Neural crest cell (in vitro differentiated cells): ENCODE results near the gene POLR3E. TPM values are rescaled to one million over a fixed set of nuclear protein-coding genes. Genes with fewer than 3 reads are reported as not detected.

Experiments used
- DNase-seq: peaks from one replicate; pipeline ENCODE4 v3.0.0; 2021; ENCODE audit warnings: low read depth, mixed read lengths, low spot score
- H3K27ac Mint-ChIP-seq: one replicate; pipeline ENCODE4 v1.8.0; 2021; ENCODE audit warnings: mild to moderate bottlenecking, mixed read lengths; ENCODE audit not compliant: unreplicated experiment
- H3K27me3 Mint-ChIP-seq: 2 replicates; pipeline ENCODE4 v1.8.0; 2021; ENCODE audit warnings: low read depth, mild to moderate bottlenecking, mixed read lengths
- H3K36me3 Mint-ChIP-seq: 2 replicates; pipeline ENCODE4 v1.8.0; 2021; ENCODE audit warnings: low read depth, mild to moderate bottlenecking, mixed read lengths
- H3K4me1 Mint-ChIP-seq: 2 replicates; pipeline ENCODE4 v1.8.0; 2021; ENCODE audit warnings: mixed read lengths
- H3K4me3 Mint-ChIP-seq: one replicate; pipeline ENCODE4 v1.8.0; 2021; ENCODE audit warnings: mild to moderate bottlenecking, mixed read lengths
- H3K9me3 Mint-ChIP-seq: 2 replicates; pipeline ENCODE4 v1.8.0; 2021; ENCODE audit warnings: mixed read lengths
- total RNA-seq: library from RNA; stranded (reverse); gene quantifications from 2 replicates; pipeline ENCODE4 v1.2.1, GENCODE V29; 2021
- TF ChIP-seq, protein P1 (sequence below): fragments of 200-600 bp; sonication (generic); conservative IDR thresholded peaks from 2 replicates; pipeline ENCODE4 v1.5.0; 2021; ENCODE audit warnings: antibody characterized with exemption, mild to moderate bottlenecking

Gene POLR3E
- total RNA-seq, 1 donor from 2014 or later: 73.5 TPM

DNA sequence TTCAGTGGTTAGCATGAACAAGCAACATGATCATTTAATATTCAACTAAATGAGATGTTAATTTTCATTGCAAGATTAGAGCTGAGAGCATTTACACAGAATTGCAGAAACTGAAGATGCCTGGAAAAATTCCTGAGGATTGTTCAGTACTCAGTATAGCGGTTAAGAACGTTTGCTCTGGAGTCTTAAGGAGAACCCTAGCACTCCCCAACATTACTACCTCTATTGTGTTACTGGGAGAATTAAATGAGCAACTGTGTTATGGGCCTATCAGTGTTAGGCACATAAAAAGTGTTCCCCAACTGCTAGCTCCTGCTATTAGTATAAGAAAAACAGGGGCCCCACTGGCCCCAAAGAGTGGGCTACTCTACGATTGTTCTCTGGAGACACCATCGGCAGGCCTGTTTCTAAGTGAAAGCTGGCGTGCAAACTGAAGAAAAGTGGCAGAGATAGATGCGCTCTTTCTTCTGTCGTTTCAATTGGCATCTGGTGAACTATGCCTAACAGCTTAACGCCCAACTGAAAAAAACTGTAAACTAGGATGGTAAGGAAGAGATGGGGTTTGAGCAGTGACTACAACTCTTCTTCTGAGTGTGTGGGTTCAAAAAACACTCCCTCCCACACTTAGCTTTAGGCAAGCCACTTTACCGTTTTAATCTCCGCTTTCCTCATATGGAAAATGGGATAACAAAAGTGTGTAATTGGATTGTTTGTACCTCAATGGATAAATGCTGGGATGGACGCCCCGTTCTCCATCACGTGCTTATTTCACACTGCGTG, 75.9 kb downstream of the POLR3E start:
- H3K27me3 Mint-ChIP-seq: peaks cover 34% of the 10 kb centered on the region
- TF ChIP-seq, protein P1, sequence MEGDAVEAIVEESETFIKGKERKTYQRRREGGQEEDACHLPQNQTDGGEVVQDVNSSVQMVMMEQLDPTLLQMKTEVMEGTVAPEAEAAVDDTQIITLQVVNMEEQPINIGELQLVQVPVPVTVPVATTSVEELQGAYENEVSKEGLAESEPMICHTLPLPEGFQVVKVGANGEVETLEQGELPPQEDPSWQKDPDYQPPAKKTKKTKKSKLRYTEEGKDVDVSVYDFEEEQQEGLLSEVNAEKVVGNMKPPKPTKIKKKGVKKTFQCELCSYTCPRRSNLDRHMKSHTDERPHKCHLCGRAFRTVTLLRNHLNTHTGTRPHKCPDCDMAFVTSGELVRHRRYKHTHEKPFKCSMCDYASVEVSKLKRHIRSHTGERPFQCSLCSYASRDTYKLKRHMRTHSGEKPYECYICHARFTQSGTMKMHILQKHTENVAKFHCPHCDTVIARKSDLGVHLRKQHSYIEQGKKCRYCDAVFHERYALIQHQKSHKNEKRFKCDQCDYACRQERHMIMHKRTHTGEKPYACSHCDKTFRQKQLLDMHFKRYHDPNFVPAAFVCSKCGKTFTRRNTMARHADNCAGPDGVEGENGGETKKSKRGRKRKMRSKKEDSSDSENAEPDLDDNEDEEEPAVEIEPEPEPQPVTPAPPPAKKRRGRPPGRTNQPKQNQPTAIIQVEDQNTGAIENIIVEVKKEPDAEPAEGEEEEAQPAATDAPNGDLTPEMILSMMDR: no peak
- no peaks in the 10 kb centered on the region for H3K36me3 Mint-ChIP-seq
- peak overlapping the region; percentile 67 for H3K27ac Mint-ChIP-seq
- no peak for DNase-seq
- peak overlapping the region; percentile 91 for H3K4me3 Mint-ChIP-seq
- H3K9me3 Mint-ChIP-seq: no peaks in the 10 kb centered on the region
- peaks cover 36% of the 10 kb centered on the region for H3K4me1 Mint-ChIP-seq

DNA sequence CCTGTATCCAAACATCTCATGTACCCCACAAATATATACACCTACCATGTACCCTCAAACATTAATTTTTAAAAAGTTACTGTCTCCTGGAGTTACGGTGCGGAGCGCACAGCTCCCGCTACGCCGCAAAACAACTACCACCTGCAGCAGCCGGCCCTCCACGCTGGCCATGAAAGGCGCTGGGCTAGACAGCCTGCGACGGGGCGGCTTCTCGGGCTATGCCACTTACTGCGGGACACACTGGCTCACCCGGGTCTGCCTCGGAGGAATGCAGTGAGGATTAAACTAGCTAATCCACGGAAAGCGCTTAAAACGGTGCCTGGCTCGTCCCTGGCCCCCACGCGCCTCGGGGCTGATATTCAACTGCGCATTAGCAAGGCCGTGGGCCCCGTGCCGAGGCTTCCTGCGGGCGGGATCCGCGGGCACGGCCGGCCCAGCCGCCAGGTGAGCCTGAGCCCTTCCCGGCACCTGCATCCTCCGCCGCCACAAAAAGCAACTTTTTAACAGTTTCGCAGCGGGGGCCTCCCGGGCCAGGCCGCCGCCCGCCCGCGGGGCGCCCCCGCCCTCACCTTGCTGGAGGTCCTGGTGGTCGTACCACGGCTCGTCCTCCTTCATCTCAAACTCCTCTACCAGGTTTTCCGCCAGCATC, 76.6 kb downstream of the POLR3E start:
- TF ChIP-seq, protein P1: no peak
- H3K27ac Mint-ChIP-seq: peak overlapping the region; percentile 67
- DNase-seq: peak; percentile 7
- H3K4me3 Mint-ChIP-seq: peak overlapping the region; percentile 91
- no peaks in the 10 kb centered on the region for H3K9me3 Mint-ChIP-seq
- H3K36me3 Mint-ChIP-seq: no peaks in the 10 kb centered on the region
- H3K27me3 Mint-ChIP-seq: peaks cover 34% of the 10 kb centered on the region
- H3K4me1 Mint-ChIP-seq: peaks cover 36% of the 10 kb centered on the region

DNA sequence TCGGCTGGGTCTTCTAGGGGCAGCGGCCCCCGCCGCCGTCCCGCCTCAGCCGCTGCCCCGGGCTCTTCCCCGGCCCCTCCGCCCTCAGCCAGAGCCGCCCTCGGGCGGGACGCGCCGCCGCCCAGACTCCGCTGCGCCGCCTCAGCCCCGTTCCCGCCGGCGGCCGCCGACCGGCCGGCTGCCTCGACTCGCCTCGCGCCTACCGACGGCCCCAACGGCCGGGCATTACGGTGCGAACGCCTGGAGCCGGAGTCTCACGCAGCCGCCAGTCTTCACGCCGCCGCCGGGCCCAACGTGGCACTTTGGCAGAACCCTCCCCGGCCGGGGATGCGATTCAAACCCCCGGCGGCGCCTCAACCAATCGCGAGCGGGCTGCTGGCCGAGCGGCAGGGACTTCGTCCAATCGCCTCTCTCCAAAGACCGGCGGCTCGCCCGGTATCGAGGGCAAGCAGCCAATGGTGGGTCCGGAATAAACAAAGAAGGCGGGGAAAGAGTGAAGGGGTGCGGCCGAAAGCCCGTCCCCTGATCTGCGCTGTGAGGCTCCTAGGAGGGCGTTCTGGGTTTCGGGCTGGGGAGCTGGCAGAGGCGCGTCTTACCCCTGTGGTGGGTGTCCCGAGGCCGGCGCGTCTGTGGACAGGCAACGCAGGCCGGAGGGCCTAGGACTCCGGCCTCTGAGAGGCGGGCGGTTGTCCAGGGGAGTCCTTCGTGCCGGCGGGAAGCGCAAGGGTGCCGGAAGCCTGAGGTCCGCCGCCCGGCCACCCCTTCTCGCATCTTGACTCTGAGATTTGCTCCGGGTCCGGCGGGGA, 77.3 kb downstream of the POLR3E start, which contains the start of gene CDR2:
Gene CDR2 (minus strand): TSS at position 309 of the 806 bp plus-strand sequence. CDS start 310 bp downstream, outside the sequence.
- peaks cover 32% of the 10 kb centered on the region for H3K4me1 Mint-ChIP-seq

DNA sequence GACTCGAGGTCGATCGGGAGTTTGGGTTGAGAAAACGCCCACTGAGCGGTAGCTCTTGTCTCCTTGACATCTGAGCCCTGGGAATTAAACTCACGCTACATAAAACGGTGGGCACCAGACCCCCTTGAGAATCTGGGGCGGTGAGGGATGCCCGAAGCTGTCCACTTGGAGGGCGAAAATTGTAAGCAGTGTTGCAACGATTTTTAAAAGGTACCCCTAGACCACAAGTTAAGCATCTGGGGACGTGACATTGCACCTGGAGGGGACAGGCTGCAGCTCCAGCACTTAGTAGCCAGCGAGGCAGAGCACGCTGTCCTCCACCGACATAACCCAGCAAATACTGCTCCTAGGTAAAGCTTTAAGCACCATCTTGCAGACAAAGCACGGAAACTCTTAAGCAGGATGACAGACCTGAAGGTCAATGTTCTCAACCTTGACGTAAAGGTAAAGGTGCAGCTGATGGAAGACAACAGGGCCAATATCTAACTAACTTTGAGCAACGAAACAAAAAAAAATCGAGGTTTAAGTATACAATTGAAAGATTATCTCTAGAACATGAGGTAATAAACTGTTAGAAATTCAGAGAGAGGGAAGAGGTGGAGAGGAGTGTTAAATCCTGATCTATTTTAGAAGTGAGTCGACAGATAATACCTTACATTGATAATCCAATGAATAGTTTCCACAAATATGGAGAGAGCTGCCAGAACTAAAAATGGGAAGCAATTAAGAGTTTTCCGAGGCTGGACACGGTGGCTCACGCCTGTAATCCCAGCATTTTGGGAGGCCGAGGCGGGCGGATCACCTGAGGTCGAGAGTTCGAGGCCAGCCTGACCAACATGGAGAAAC, 78.1 kb downstream of the POLR3E start:
- peaks cover 28% of the 10 kb centered on the region for H3K4me1 Mint-ChIP-seq
- TF ChIP-seq, protein P1: no peak
- no peak for DNase-seq
- H3K36me3 Mint-ChIP-seq: no peaks in the 10 kb centered on the region
- H3K27ac Mint-ChIP-seq: no peak overlapping the region
- no peaks in the 10 kb centered on the region for H3K9me3 Mint-ChIP-seq
- peak overlapping the region; percentile 99 for H3K4me3 Mint-ChIP-seq
- H3K27me3 Mint-ChIP-seq: peaks cover 34% of the 10 kb centered on the region

More for the DNA sequence above, 77.3 kb downstream of the POLR3E start, which contains the start of gene CDR2:
- no peaks in the 10 kb centered on the region for H3K36me3 Mint-ChIP-seq
- TF ChIP-seq, protein P1: no peak
- peak; percentile 95 for DNase-seq
- peak within 1 kb of the TSS; percentile 67 for H3K27ac Mint-ChIP-seq
- peaks cover 34% of the 10 kb centered on the region for H3K27me3 Mint-ChIP-seq
- H3K9me3 Mint-ChIP-seq: no peaks in the 10 kb centered on the region
- H3K4me3 Mint-ChIP-seq: peak within 1 kb of the TSS; percentile 99
